Uterus (tissue), 4 donors: ENCODE measurements around the gene WDR5. TPM values are rescaled to one million over a fixed set of nuclear protein-coding genes. Genes with fewer than 3 reads are reported as not detected.
"Not testable (repeated sequence)": the region's sequence is repeated elsewhere in the genome, so short reads cannot be mapped to it uniquely, and the experiment has no call there.

Experiments
- DNase-seq, 2 donors: peaks; one replicate each; pipeline ENCODE4 v3.0.0-alpha.2; 2019 to 2020
- H3K27ac ChIP-seq, 2 donors: fragments of 200-600 bp; sonication (generic); 1 replicate in 1 of 2; 2 replicates in 1 of 2; pipeline ENCODE4 v1.5.1; 2016 to 2018
- H3K27me3 ChIP-seq, 2 donors: fragments of 200-600 bp; sonication (generic); one replicate each; pipeline ENCODE4 v1.5.1; 2018 to 2019; ENCODE audit warnings: control low read depth in 1 of 2
- H3K36me3 ChIP-seq, 2 donors: fragments of 200-600 bp; sonication (generic); one replicate each; pipeline ENCODE4 v1.5.1; 2019; ENCODE audit warnings: control low read depth in 1 of 2
- H3K4me1 ChIP-seq, 2 donors: fragments of 200-600 bp; sonication (generic); one replicate each; pipeline ENCODE4 v1.5.1; 2018 to 2019; ENCODE audit warnings: control low read depth in 1 of 2
- H3K4me3 ChIP-seq, 2 donors: fragments of 200-600 bp; sonication (generic); 1 replicate in 1 of 2; 2 replicates in 1 of 2; pipeline ENCODE4 v1.5.1; 2018 to 2019; ENCODE audit warnings: mild to moderate bottlenecking in 1 of 2
- H3K9me3 ChIP-seq, 2 donors: fragments of 200-600 bp; sonication (generic); one replicate each; pipeline ENCODE4 v1.5.1; 2019; ENCODE audit warnings: control low read depth in 1 of 2
- CTCF ChIP-seq, 4 experiments: fragments of 200-600 bp in 2 of 4; fragments of 450-650 bp in 2 of 4; sonication (generic) in 2 of 4; IDR thresholded peaks; one replicate each; pipeline ENCODE4 v1.5.1; 2016 to 2019; ENCODE audit warnings: antibody characterized with exemption in 4 of 4, mild to moderate bottlenecking in 2 of 4, moderate library complexity in 1 of 4
- POLR2A ChIP-seq, 2 donors: fragments of 450-650 bp; IDR thresholded peaks; one replicate each; pipeline ENCODE4 v1.6.1; 2016; ENCODE audit warnings: antibody characterized with exemption in 2 of 2, mild to moderate bottlenecking in 1 of 2, moderate library complexity in 1 of 2
- intact Hi-C: fragments of 100-400 bp; cut with DNase I; formaldehyde crosslinking; loops from one replicate; pipeline ENCODE4 v1.15.1; 2023; ENCODE audit warnings: low total_unique reads
- total RNA-seq, 4 donors: library from RNA; depleted of rRNA in 3 of 4; stranded (reverse); fragments of >200 nt in 3 of 4; gene quantifications; one replicate each; pipeline versions ENCODE4 v1.1.0 to v1.2.4, GENCODE V29; 2014 to 2023
- donor health status: DM: yes; HTN: yes; CAD: no.

WDR5 gene
- total RNA-seq, 4 donors from 2014 or later, result 2.9 to 30.5 (median 14.2) TPM

GRCh38 chr9:134101623-134102149 lies 34.2 kb upstream of the WDR5 start:
- Histone ChIP-seq H3K36me3 (no peaks in the 10 kb centered on the region), H3K4me3 (no peak overlapping the region), H3K4me1 (no peaks in the 10 kb centered on the region), H3K27me3 (no peaks in the 10 kb centered on the region), H3K27ac (no peak overlapping the region), H3K9me3 (no peaks in the 10 kb centered on the region)
- intact Hi-C loops, result no loop called here
- DNase-seq, result no peak
- TF ChIP-seq CTCF (IDR thresholded peaks at IDR 0.05) (no peak), POLR2A (IDR thresholded peaks at IDR 0.05) (no peak)

- no peaks in the 10 kb centered on the region for H3K27me3 ChIP-seq
- TF ChIP-seq POLR2A (IDR thresholded peaks at IDR 0.05), result no peak
- TF ChIP-seq CTCF (IDR thresholded peaks at IDR 0.05), result no peak
- intact Hi-C loops, result no loop called here
- H3K4me1 ChIP-seq, result no peaks in the 10 kb centered on the region
- no peak overlapping the region for H3K27ac ChIP-seq
- H3K4me3 ChIP-seq, result no peak overlapping the region
- no peaks in the 10 kb centered on the region for H3K9me3 ChIP-seq
- DNase-seq, result no peak
- no peaks in the 10 kb centered on the region for H3K36me3 ChIP-seq
These were observed 32.4 kb upstream of the WDR5 start for GRCh38 chr9:134103391-134103998.

GRCh38 chr9:134111064-134111463 lies 24.8 kb upstream of the WDR5 start:
- Histone ChIP-seq H3K27ac (no peak overlapping the region), H3K27me3 (no peaks in the 10 kb centered on the region), H3K4me3 (no peak overlapping the region), H3K9me3 (no peaks in the 10 kb centered on the region), H3K36me3 (no peaks in the 10 kb centered on the region), H3K4me1 (no peaks in the 10 kb centered on the region)
- TF ChIP-seq CTCF (IDR thresholded peaks at IDR 0.05) (no peak), POLR2A (IDR thresholded peaks at IDR 0.05) (no peak)
- intact Hi-C loops, result no loop called here
- no peak for DNase-seq

- TF ChIP-seq CTCF (IDR thresholded peaks at IDR 0.05), result no peak
- TF ChIP-seq POLR2A (IDR thresholded peaks at IDR 0.05), result no peak
- intact Hi-C loops, result no loop called here
These were observed 23.3 kb upstream of the WDR5 start for GRCh38 chr9:134112561-134112960.

GRCh38 chr9:134118972-134119371 lies 16.9 kb upstream of the WDR5 start:
- DNase-seq, H3K4me3 ChIP-seq, H3K9me3 ChIP-seq, intact Hi-C loops, H3K27ac ChIP-seq, H3K4me1 ChIP-seq, H3K27me3 ChIP-seq, H3K36me3 ChIP-seq: not testable (repeated sequence)

More at GRCh38 chr9:134112561-134112960, 23.3 kb upstream of the WDR5 start:
- Histone ChIP-seq H3K9me3 (no peaks in the 10 kb centered on the region), H3K27me3 (no peaks in the 10 kb centered on the region), H3K4me1 (no peaks in the 10 kb centered on the region), H3K27ac (no peak overlapping the region), H3K36me3 (no peaks in the 10 kb centered on the region), H3K4me3 (no peak overlapping the region)
- no peak for DNase-seq

- Histone ChIP-seq H3K4me3 (no peak overlapping the region), H3K4me1 (no peaks in the 10 kb centered on the region), H3K27ac (no peak overlapping the region), H3K36me3 (no peaks in the 10 kb centered on the region), H3K27me3 (no peaks in the 10 kb centered on the region), H3K9me3 (no peaks in the 10 kb centered on the region)
- DNase-seq, result no peak
- TF ChIP-seq POLR2A (IDR thresholded peaks at IDR 0.05) (no peak), CTCF (IDR thresholded peaks at IDR 0.05) (no peak)
- intact Hi-C loops, result no loop called here
These were observed 12.1 kb upstream of the WDR5 start for GRCh38 chr9:134123764-134124128.
